ENCODE data around the gene DMXL2.
"Not testable (repeated sequence)": the region's sequence is repeated elsewhere in the genome, so short reads cannot be mapped to it uniquely, and the experiment has no call there.

Gene DMXL2

GRCh38 chr15:51568939-51569784 lies 53.4 kb downstream of the DMXL2 start:
- DNase-seq = not testable (repeated sequence)

DNA sequence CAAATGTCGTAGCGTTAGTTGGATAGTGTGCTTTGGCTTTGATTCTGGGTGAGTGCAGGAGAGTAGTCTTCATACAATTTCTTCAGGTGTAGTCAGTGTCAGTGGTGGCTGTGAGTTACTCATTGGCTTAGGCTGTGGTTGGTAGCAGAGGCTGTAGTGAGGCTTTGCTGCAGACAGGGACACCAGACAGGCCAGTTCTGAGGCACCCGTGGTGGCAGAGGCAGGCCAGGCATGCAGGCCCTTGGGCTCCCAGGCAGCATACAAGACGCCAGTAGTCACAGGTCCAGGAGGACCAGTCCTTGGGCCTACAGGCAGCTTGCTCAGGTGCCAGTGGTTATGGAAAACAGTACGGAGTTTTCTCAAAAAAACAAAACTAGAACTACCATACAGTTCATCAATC lies 61.3 kb downstream of the DMXL2 start:
- DNase-seq = no peak

DNA sequence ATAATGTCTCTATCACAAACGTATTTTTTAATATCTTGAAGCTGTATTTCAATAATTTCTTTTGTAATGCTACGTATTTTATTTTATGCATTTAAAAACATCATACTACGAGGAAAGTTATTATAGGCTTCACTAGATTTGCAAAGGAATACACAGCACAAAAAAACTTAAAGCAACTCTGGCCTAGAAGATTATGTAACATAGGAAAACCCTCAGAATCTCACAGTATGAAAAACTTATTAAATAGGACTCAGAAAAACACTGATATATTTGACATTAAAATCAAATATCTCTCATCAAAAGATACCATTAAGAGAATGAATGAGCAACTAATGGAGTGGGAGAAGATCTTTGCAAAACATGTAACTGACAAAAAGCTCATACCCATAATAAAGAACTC lies 63.7 kb downstream of the DMXL2 start:
- DNase-seq = no peak

- DNase-seq = no peak
These were observed 64.2 kb downstream of the DMXL2 start for GRCh38 chr15:51558411-51558810.

DNA sequence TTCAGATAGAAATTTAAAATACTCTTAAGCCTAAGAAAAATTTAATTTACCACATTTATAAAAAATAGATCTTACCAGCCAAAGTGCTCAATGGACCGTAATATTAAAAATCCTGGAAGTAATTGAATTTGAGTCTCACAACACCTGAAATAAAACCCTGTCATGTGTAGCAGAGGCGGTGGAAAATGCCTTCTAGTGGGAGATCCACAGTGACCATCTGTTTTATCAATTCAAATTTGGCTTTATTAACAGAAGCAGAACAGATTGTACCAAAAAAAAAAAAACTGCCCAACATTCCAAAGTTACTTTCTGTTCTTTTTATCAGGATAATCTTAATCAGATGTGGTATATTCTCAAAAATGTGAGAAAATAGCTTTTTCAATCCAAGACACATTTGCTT lies 71.7 kb downstream of the DMXL2 start:
- DNase-seq = no peak

DNA sequence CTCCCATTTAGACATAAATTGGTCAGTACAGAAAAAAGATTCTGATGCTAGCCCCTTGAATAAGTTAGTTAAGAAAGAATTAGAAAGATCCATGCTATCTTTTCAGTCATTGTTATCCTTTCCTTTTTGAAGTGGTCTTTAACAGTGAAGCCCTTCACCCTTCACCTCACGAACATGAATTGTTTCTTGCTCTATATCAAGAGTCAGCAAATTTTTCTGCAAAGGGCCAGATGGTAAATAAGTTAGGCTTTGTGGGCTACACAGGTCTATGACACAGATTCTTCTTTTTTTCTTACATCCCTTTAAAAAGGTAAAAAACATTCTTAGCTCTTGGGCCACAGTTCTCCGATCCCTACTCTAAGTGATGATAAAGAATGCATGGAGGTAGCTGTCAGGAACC lies 74.9 kb downstream of the DMXL2 start:
- DNase-seq = no peak

DNA sequence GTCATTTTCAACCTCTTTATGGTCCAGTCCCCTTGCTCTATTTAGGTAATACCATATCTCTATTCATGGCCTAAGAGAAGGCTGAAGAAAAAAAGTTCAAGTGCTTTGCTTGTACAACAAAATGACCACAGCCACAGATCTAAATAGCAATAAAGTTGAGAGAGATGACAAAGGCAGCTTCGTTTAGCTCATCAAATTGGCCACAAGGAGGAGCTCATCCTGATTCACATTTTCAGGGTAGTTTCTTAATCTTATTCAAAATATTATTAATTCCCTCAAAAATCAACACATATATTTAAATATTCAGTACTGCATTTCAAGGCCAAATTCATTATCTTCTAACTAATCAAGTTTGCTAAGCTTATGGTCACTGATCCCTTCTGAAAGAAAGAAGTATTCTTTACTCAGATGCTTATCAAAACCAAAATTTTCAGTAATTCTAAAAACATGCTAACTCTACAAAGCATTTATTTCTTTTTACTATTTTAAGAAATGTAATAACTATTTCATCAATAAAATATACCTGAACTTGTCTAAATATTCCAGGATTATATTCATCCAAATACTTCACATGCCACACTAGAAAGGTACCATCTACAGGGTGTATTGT lies 85.5 kb downstream of the DMXL2 start:
- peak; percentile 1 to 3 for DNase-seq

- no peak for DNase-seq
These were observed 88.7 kb downstream of the DMXL2 start for GRCh38 chr15:51533672-51534398.

- DNase-seq = no peak
These were observed 95.6 kb downstream of the DMXL2 start for GRCh38 chr15:51526955-51527354.

DNA sequence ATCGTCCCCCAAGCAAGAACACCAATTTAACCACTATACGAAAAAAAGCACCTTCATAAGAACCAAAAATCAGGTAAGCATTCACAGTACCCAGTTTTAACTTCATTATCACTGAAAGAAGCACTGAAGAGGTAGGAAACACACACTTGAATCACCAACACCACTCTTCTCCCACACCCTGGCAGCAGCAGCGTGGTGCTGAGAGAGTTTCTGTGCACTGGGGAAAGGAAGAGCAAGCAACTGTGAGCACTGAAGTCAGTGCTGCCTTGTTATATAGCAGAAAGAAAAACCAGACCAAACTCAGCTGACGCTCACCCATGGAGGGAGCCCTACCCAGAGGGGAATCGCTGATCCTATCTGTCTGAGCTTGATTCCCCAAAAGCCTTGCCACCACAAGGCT lies 98.2 kb downstream of the DMXL2 start:
- no peak for DNase-seq

- no peak for DNase-seq
These were observed 106.3 kb downstream of the DMXL2 start for GRCh38 chr15:51516291-51516690.

GRCh38 chr15:51505251-51505650 lies 117.3 kb downstream of the DMXL2 start:
- no peak for DNase-seq

GRCh38 chr15:51503003-51503402 lies 119.6 kb downstream of the DMXL2 start:
- no peak for DNase-seq

DNA sequence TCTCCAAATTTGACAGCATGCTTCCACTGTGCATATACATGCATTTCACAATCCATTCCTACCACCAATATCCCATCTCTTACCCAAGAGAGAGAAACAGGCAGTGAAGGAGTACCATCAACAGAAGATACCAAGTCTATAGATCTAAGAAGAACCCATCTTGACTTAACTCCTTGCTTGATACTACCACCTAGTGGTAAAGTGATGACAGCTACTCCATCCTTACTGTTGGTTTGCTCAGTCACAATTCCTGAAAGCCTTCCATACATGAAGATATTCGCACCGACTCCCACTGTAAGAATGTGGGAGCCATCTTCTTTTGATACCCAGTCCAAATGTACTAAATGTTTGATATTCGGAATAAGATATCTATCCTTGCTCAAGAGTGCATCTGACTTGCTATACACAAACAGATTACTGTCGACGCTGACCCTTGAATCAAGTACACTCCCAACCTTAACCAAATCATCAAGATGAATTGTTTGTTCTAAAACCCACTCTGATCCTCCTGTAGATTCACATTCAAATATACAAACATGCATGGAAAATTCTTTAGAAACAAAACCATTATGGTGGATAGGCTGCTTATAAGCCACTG lies 123.1 kb downstream of the DMXL2 start:
- peak in 1 of 2 experiments; percentile 1 for DNase-seq

DNA sequence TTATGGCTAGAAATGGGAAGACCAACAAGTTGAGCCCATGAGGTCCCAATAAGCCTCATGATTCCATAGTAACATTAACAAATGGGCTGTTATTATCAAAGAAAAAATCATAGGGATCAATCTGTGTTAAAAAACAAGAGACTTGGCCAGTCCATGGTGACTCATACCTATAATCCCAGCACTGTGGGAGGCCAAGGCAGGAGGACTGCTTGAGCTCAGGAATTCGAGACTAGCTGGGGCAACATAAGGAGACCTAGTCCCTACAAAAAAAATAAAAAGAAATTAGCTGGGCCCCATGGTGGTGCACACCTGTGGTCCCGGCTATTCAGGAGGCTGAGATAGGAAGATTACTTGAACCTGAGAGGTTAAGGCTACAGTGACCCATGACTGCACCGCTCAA lies 124.8 kb downstream of the DMXL2 start:
- DNase-seq = no peak

GRCh38 chr15:51496246-51496645 lies 126.3 kb downstream of the DMXL2 start:
- DNase-seq = no peak

DNA sequence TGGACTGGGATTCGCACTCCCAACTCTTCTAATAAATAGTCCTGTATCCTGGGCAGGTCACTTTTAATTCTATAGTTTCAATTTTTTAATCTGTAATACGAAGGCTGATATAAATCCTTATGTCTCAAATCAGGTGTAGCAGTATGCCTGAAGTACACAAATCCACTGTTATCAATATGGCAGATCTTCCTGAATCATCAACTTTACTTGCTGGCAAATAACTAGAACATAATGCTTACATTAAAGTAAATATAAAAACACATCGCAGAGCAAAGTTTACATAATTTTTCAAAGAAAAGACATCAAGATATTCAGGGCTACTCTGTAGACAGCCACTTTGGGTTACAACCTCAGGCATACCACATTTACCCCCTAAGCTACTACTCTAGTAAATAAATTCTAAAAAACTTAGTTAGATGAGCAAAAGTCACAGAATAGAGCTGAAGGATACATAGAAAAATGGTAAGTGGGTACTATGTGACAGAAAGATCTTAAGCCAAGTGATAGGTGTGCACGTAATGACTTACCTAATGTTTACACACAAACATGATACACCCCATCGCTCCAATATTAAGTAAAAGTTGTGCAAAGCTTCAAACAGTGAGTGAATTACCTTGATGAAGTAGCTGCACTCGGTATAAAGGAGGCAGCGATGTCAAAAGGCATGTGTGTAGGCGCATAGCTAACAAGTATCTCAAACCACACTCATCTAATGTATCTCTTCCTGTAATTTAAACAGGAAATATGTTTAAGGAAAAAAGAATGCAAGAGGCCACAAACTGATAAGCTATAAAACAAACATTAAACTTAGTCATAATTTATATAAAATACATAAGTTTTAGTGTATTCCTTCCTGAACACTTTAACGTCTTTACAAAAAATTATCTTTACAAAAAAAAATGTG lies 127.9 kb downstream of the DMXL2 start:
- DNase-seq = no peak

DNA sequence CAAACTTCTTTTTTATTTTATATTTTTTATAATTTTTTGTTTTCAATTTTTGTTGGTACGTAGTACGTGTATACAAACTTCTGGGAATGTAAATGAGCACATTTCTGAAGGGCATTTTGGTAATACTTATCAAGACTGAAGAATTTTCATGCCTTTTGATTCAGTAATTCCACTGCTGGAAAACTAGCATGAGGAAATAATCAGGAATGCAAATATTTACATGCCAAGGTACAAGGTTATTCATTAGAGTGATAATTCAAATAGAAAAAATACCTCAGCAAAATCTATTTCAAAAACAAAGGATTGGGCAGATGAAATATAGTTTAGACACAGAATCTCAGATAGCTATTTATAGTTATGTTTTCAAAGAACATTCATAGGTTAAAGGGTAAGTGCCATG lies 128.7 kb downstream of the DMXL2 start:
- no peak for DNase-seq

GRCh38 chr15:51492528-51492927 lies 130.0 kb downstream of the DMXL2 start:
- no peak for DNase-seq

DNA sequence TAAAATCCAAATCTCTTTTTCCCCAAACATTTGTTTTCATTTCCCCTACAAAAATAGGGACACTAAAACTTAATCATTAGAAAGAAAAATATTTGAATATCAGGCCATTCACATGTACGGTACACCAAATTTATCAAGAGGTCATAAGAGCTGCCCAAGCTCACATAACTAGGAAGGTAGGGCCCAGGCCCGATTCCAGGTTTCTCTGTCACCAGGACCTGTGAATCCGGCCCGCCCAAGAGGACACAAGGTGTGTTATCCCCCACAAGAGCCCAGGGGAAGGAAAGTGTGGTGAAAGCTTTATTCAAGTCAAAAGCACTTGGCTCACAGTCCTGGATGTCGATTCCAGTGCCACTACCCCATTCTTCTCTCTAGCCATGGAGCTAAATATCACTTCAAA lies 130.6 kb downstream of the DMXL2 start:
- DNase-seq = no peak

DNA sequence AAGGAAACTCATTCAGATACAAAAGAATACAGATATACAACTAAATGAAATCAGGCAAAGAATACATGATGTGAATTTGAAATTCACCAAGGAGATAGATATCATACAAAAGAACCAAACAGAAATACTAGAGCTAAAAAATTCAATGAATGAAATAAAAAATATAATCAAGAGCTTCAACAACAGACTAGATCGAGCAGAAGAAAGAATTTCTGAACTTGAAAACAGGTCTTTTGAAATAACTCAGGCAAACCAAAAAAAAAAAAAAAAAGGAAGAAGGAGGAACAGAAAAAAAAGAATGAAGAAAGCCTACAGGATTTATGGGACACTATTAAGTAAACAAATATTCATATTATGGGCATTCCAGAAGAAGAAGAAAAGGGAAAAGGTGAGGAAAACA lies 137.8 kb downstream of the DMXL2 start:
- DNase-seq = no peak

DNA sequence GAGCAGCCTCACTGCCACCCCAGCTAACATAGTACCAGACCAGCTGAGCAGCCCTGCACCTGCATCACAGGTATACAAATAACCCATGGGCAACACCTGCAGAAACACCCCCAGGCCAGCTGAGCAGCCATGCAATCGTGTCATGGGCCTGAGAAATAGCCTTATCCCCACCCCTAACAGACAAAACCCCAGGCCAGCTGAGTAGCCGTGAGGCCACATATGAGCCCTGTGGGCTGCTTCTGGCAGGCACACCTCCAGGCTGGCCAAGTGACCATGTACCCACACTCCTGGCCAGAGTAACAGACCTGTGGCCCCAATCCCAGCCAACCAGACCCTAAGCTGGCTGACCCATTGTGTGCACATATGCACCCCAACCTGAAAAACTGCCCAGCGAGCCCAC lies 138.6 kb downstream of the DMXL2 start:
- no peak for DNase-seq

DNA sequence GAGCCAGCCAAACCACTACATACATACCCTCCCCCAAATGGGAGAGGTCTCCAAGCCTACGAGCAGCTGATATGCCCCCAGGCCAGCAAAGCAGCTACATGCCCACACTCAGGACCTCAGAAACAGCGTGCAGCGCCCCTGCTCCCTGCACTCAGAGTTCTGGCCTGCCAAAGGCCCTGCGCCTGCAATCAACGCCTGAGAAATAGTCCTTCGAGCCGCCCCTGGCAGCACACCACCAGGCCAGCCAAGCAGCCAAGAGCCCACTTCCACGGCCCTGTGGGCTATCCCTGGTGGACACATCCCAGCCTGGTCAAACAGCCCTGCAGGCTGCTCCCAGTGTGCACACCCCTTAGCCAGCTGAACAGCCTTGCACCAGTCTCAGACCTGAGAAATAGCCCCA lies 139.1 kb downstream of the DMXL2 start:
- DNase-seq = no peak
